Activated T-helper 1 cell treated with anti-CD3 and anti-CD28 coated beads, Interleukin-2, amount 50 U/mL, for 16 hours (primary cell): Measurements from ENCODE around the gene ABHD12.
A peak's percentile ranks its signal among the peaks of the same experiment; 100 is the strongest.
"Not testable (repeated sequence)": the region's sequence is repeated elsewhere in the genome, so short reads cannot be mapped to it uniquely, and the experiment has no call there.

ENCODE experiments used
- DNase-seq, 2 donors: peaks; one replicate each; pipeline ENCODE4 v3.0.0-alpha.2; 2020; ENCODE audit warnings: low read depth in 1 of 2, low spot score in 1 of 2

Gene ABHD12

DNA sequence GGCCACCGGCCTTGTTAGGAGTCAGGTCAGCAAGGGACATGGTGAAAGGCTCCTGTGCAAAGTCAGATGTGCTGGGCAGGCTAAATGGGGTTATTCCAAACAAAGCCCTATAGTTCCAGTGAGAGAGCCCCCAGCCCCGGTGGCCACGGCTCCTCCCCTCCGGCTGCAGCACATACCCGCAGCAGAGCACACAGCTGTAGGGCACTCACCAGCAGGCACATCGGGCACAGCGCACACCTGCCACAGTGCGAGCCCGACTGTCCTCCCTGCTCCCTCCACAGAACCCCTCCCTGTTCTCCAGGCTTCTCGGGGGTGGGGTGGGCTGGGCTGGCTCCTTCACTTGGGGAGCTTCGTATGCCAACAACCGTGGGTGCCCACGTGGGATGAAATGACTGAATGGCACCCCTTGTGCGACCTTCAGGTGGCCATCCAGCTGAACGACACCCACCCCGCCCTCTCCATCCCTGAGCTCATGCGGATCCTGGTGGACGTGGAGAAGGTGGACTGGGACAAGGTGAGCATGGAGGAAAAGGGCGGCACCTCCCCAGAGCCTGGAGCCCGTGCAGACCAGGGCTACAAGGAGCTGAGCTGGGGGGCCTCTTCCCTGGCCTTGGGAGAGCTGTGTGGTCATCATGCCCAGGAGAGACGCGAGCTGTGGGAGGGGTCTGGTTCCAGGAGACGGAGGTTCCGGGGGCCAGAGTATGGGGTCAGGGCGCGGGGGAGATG is 111.8 kb downstream of the ABHD12 start:
- peak in 1 of 2 donors; percentile 0 for DNase-seq

DNA sequence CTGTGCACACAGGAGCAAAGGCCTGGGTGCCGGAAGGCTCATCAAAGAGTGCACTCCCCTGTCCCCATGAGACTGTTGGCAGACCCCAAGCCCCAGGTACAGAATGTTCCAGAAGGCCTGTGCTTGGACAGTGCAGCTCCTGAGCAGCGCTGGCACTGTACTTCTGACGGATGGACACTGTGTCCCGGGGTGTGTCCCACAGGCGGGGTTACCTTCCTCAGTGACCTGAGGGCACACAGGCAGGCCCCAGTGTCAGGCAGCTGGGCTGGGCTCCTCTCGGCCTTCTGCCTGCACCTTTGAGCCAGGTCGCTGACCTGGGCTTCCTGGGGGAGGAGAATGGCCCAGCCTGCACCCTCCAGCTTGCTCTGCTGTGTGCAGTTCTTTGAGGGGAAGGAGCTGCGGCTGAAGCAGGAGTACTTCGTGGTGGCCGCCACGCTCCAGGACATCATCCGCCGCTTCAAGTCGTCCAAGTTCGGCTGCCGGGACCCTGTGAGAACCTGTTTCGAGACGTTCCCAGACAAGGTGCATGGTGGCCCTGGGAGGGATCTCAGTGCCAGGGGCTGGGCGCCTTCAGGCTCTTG is 112.6 kb downstream of the ABHD12 start:
- peak in 1 of 2 donors; percentile 0 for DNase-seq

DNA sequence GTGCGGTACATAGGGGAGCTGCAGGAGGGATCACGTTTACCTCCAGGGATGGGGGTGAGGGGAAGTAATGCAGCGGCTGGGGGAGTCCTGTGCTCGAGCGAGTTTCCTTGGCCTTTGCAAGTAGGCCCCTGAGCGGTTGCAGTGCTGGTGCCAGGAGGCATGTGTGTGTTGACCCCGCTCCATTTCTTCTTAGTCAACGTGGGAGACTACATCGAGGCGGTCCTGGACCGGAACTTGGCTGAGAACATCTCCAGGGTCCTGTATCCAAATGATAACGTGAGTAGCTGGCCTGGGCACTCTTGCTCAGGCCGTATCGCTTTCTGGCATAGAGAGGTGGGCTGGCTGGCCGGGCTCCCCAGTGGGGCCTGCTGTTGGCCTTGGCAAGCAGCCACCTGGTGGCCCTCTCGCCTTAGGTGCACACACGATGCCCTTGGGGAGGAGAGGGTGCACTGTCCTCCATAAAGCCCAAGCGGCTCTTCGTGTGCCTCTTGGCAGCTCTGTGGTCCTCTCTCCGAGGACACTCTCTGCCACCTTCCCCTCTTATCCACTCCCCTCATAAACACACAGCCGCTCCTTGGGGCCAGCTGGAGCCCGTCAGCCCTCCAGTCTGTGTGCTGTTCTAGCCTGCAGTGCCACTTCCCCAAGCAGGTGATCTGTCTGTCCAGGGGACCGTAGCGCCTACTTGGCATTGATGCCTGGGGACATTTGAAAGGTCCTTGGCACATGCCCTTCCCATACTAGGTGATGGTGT is 113.4 kb downstream of the ABHD12 start:
- DNase-seq: peak in 1 of 2 donors; percentile 2

DNA sequence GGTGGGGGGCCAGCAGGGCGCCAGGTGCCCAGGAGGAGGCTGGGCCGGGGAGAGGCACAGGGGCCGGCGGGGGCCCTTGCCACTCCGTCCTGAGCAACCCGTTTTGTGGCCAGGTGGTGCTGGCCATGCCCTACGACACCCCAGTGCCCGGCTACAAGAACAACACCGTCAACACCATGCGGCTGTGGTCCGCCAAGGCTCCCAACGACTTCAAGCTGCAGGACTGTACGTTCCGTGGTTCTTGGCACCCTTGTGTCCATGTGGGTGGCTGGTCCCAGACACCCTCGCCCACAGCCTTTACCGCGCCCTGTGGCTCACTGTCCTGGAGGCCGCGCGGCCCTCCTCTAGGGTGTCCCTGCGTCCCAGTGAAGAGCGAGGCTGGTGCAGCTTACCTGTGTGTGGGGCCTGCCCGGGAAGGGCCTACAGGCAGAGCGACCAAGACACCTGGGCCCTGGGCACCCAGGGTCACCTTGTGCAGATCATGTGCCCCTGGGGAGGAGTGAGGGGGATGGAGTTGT is 114.0 kb downstream of the ABHD12 start:
- DNase-seq: peak in 1 of 2 donors; percentile 0

DNA sequence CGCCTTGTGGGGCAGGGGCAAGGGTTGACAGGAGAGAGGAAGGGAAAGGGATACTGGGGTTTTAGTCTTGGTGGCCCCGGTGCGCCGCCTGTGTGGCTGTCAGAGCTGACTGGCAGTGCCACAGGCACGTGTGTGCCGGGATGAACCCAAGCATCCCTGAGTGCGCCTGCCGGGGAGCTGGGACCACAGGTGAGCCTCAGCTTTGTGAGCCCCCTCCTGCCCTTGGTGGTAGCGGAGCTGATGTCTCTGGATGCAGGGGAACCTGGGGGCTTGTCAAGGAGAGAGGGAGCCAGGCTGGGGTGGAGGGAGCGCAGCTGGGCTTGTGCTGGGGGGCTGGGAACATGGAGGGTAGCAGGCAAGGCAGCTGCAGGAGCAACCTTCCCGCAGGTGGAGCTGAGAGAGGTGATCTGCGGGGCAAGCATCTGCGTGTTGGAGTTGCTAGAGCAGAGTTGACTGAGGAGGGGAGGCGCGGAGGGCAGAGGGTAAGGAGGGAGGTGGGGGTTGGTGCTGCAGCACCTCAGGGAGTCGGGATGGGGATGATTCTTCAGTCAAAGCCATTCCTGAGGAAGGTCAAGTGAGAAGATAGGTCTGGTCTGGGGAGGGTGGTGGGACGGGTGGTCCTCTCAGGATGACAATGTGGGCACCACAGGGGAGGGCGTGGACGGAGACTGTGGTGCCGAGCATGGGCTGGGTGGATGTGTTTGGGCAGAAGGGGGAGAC is 114.7 kb downstream of the ABHD12 start:
- DNase-seq: peak in 1 of 2 donors; percentile 3

DNA sequence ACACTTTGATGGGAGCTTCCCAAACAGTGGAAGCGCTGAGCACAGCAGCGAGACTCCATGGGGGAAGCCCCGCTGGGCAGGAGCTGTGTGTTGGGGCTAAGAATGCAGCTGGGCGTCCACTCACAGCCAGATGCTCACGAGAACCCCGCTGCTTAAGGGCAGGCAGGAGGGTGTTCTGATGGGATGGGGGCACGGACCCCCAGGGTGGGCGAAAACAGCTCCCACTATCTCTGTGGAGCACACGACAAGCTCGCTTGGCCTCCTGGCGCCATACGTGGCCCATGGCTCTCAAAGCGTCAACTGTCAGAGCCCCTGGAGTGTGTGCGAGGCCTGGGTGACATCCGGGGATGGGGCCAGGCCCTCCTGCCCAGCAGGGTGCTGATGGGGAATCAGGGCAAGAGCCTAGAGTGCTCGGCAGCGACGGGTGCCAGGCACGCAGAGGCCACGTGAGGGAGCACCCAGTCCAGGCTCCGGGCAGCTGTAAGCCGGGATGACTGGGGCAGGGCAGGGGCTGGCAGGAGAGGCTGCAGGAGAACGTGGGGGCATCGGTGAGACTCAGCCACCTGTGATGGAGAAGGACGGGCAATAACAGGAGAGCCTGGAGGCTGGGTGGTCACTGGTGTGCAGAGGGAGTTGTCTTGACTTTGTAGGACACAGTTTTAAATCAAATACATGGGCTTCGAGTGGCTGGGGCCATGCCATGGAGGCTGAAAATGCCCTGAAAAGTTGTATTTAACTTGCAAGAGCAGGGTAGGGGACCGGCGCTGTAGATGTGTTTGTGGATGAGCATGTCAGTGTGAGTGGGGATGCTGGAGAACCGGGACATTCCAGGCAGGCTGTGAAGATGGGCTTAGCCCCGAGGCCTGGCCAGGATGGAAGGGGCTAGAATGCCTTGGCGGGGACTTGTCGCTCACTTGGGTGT is 115.5 kb downstream of the ABHD12 start:
- DNase-seq: peak in 1 of 2 donors; percentile 0

DNA sequence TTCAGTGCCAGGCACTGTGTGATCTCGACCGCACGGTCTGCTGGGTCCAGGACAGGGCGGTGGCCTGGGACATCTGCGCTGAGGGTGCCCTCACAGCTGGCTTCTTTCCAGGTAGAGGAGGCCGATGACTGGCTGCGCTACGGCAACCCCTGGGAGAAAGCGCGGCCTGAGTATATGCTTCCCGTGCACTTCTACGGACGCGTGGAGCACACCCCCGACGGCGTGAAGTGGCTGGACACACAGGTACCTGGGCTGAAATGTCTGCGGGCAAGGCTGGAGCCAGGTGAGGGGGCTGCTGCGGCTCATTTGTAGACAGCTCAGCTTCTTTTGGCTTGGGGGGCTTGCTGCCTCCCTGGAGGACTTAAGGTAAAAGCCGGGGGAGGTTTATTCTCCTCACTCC is 116.2 kb downstream of the ABHD12 start:
- peak in 1 of 2 donors; percentile 0 for DNase-seq

DNA sequence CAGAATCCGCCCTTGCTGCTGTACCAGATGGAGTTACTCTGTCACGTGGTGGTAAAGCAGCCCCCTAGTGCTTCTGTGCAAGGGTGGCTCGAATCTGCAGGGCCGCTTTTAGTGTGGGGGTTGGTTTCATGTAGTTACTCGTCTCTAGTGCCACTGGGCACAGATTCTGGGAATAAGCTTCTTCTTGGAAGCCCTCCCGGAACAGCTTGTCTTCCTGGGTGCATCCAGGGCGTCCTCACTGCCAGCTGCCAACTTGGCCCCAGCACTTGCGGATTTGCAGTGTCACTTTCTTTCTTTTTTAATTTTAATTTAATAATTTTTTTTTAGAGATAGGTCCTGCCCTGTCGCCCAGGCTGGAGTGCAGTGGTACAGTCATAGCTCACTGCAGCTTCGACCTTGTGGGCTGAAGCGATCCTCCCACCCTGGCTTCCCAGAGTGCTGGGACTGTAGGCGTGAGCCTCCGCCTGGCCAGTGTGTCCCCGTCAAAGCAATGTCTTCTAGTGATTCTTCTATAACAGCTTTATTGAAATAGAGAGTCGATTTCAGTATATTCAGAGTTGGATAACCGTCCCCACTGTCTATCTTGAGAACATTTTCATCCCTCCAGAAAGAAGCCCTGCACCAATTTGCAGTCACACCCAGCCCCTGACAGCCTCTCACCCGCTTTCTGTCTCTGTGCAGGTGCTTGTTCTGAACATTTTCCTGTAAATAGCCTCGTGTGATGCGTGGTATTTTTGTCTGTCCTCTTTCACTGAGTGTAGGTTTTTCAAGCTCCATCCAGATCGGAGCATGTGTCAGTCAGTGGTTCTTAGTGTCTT is 116.9 kb downstream of the ABHD12 start:
- DNase-seq: peak in 1 of 2 donors; percentile 3

DNA sequence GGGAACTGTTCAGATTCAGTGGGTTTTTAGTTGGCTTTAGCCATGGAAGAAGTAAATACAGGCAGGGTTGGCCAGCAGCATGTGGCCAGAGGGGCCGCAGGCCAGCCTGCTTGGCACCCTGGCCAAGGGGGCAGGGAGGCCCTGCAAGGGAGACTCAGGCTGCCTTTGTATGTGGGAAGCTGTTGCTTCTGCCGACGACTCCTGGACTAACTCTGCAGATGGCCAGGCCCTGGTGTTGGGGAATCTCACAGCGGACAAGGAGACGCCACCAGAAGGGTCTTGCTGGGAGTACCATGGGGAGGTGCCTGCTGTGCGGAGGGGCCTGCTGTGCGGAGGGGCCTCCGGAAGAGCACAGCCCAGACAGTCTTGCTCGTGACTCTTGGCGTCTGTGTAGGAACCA is 117.6 kb downstream of the ABHD12 start:
- peak in 1 of 2 donors; percentile 2 for DNase-seq

DNA sequence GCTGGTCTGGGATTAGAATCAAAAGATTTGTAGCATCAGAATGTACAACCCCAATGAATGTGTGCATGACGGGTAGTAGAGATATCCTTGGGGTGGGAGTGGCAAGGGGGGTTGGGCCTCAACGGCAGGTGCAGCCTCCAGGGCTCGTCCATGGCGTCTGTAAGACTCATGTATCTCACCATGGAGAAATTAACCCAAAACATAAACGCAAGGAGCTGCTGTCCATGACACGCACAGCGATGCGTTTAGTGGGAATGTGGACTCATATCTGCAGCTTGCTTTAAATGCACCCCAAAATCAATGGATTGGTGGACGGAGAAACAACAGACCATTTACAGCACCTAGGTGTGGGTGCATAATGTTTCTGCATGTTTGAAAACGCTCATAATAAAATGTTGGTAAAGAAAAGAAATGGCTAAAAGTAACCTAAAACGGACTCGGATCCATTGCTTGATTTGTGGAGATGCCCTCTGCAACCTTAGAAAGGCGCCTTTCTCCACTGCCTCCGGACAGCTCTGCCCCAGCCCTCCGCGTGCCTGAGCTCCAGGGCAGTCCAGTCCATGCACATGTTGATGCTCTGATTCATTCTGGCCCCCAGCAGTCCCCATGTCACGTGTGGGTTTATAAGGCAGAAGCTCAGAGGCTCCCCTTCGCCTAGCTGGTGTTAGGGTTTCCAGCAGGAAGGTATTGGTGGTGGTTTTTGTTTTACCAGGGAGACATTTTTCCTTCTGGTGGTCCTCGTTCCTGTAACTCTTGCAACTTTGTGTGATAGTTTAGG is 118.2 kb downstream of the ABHD12 start:
- no peak for DNase-seq

DNA sequence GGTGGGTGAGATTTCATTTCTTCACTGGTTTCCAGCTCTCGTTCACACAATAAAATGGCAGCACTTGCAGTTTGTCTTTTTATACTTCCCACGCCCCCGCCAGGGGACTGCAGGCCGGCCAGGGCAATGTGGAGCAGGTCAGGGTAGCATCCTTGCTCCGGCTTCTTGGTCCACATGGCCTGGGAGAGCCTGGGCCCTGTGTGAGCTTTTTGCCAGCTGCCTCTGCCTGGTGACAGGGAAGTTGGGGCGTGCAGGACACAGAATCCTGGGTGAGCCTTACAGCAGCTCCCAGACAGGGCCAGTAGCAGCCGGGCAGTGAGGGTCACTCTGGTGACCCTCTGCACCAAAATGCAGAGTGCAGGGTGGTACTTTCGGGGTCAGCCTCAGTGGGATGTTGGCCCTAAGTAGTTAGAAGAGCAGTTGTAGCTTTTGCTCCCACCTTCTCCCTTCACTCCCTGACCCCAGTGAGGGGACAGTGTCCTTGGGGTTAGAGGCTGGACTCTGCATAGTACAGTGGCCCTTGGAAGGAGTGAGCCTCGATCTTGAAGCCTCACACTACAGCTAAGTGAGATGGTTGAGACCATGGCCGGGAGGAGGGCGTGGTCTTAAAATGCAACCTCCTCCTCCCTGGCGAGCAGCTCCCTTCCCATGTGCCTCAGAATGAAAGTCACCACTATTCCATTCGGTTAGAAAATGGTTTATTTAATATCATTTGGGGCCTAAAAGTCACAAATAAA is 119.0 kb downstream of the ABHD12 start:
- peak in 1 of 2 donors; percentile 0 for DNase-seq

DNA sequence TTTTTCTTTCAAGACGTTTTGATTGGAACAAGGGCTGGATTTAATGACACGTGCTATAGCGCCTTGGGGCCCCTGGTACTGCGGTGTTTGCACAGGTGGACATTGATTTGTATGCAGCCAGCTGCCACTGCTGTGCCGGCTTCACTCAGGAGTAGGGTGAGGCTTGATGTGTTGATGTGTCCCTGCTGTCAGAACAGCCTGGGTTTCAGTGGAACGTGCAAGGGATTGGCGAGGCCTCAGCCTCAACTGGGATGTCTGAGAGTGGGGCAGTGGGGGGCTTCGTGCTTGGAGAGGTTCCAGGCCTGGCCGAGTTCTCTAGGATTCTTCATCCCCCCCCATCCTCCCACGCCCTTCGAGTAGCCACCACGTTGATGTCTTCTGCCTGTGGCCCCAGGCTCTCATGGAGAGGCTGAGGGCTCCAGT is 119.8 kb downstream of the ABHD12 start:
- no peak for DNase-seq

DNA sequence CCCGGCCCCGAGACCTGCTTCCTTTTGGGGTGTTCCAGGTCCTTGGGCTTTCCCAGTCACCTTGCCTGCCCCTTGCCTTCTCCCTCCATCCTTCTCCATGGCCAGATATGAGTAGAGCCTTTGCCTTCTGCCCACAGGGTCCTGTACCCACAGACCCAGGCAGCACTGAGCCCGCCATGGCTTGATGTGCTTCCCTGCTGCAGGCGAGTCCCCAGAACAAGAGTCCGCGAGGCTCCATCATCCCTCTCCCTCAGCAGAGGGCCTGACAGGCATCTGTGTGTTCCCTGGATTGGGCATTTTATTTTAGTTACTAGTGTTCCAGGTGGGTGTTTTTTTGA is 120.8 kb downstream of the ABHD12 start:
- DNase-seq: no peak

DNA sequence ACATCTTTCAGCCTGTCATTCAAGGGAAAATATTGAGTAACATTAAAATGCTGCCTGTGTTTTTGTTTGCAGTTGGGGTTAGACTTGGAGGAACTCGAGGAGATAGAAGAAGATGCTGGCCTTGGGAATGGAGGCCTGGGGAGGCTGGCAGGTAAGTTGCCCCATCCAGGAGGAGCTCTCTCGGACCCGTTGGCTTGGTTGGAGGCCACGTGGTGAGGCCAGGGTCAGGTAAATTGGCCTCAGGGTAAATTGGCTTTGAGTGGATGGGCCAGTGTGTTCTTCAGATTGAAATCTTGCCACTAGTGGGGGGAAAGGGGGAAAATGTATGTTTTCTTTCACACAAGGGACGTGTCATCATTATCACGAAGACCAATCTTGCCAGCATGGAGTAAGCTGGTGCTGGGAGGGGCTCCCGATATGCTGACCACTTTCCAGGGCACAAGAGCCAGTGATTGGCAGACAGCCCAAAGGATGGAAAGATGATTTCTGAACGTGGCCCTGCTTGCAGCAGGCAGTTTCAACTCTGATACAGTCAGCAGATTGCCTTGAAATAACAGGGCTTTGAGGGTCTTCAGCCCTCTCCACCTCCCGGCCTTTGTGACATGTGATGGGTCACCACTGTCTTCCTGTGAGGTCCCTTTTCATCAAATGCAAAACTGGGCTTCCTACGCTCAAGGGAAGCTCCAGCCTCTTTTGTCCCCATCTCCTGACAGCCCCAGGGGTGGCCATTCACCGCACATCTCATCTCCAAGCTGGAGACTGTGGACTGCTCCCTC is 121.4 kb downstream of the ABHD12 start:
- no peak for DNase-seq

DNA sequence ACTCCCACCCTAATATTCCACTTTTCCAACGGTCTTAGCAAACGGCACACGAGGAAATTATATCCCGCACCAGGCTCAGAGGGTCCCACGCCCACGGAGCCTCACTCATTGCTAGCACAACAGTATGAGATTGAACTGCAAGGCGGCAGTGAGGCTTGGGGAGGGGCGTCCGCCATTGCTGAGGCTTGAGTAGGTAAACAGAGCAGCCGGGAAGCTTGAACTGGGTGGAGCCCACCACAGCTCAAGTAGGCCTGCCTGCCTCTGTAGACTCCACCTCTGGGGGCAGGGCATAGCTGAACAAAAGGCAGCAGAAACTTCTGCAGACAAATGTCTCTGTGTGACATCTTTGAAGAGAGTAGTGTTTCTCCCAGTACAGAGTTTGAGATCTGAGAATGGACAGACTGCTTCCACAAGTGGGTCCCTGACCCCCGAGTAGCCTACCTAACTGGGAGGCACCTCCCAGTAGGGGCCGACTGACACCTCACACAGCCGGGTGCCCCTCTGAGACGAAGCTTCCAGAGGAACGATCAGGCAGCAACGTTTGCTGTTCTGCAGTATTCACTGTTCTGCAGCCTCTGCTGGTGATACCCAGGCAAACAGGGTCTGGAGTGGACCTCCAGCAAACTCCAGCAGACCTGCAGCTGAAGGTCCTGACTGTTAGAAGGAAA is 129.7 kb downstream of the ABHD12 start:
- not testable (repeated sequence) for DNase-seq

DNA sequence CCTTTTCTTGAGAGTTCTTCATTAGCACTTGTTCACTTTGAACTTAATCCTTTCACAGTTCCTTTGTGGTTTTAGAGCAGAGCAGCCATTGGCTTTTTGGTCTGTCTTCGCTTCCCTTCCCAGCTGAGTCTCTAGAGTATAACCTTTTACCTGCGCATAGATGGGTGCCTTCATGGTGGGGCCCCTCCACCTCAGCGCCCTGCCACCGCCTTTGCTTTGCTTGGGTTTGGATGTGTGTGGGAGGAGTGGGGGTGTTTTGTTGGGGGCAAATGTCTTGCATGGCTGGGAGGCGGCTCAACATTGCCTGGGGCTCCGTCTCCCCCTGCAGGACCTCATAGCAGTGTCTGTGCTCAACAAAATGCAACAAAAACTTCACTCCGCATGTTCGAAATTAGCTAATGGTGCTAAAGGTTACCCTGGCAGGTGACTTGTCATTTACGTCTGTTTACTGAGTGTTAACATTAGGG is 130.8 kb downstream of the ABHD12 start:
- no peak for DNase-seq

DNA sequence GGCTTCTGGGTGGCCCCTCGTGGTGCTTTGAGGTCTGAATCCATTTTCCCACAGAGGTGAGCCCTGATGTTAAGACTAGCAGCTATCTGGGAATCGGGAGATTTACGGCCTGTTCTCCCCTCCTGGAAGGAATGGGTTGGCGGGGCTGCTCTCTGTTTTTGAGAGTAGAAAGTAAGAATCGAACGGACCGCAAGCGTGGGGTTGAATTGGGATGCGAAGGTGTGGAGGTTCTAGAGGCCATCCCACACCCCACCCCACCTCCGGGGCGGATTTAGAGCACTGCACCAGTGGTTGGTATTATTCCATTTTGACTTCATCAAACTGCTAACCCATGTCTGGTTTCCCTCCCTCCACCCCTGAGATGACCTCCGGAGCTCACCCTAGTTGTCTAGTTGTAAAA is 131.3 kb downstream of the ABHD12 start:
- DNase-seq: no peak
